ENCODE data around the gene SPRED1. TPM values are rescaled to one million over a fixed set of nuclear protein-coding genes. Genes with fewer than 3 reads are reported as not detected.

The SPRED1 gene
- total RNA-seq, 1 donor from 2014 or later: 20.4 TPM

DNA sequence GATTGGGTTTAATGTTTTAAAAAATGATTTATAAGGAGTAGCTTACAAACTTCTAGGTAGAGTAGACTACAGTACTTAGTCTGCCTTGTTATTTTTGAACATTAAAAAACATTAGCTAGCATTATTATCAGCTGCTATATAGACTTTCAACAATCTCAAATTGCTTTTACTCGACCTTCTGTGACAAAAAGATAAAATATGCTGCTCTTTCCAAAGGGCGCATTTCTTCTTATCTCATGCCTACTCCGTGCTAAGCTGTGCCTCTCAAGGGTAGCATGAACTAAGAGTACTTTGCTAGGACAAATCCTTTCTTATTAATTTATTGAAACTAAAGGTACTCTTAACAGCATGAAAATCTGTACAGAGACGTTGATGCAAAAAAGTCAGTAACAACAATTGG is 71.3 kb downstream of the SPRED1 start:
- TF ChIP-seq, protein P1, sequence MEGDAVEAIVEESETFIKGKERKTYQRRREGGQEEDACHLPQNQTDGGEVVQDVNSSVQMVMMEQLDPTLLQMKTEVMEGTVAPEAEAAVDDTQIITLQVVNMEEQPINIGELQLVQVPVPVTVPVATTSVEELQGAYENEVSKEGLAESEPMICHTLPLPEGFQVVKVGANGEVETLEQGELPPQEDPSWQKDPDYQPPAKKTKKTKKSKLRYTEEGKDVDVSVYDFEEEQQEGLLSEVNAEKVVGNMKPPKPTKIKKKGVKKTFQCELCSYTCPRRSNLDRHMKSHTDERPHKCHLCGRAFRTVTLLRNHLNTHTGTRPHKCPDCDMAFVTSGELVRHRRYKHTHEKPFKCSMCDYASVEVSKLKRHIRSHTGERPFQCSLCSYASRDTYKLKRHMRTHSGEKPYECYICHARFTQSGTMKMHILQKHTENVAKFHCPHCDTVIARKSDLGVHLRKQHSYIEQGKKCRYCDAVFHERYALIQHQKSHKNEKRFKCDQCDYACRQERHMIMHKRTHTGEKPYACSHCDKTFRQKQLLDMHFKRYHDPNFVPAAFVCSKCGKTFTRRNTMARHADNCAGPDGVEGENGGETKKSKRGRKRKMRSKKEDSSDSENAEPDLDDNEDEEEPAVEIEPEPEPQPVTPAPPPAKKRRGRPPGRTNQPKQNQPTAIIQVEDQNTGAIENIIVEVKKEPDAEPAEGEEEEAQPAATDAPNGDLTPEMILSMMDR (IDR thresholded peaks at IDR 0.05; ENCODE audit: insufficient read depth, low read length, poor library complexity, severe bottlenecking): no peak
- no peak overlapping the region for H3K4me3 ChIP-seq (ENCODE audit: low read depth, low read length)
- H3K27me3 ChIP-seq (ENCODE audit: control insufficient read depth, insufficient read depth, low read length): no peaks in the 10 kb centered on the region
- no peak for DNase-seq (ENCODE audit: low read depth)
- H3K36me3 ChIP-seq (ENCODE audit: control insufficient read depth, insufficient read depth, low read length): no peaks in the 10 kb centered on the region

DNA sequence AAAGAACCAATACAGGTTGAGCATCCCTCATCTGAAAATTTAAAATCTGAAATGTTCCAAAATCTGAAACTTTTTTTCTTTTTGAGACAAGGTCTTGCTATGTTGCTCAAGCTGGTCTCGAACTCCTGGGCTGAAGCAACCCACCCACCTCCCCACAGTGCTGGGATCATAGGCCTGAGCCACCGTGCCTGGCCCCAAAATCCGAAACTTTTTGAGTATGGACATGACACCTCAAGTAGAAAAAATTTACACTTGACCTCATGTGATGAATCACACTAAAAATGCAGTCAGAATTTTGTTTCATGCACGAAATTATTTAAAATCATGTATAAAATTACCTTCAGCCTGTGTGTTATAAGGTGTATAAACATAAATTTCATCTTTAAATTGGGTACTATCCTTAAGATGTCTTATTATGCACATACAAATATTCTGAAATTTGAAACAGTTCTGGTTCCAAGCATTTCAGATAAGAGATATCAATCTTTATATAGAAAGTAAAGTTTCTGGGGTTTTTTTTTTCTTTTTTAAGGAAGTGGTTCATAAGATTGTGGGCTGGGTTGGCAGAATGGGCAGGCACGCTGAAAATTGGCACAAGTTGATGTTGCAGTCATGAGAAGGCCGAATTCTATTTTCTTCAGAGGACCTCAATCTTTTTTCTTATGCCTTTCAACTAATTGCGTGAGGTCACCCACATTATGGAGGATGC is 72.5 kb downstream of the SPRED1 start:
- TF ChIP-seq, protein P1 (IDR thresholded peaks at IDR 0.05; ENCODE audit: insufficient read depth, low read length, poor library complexity, severe bottlenecking): no peak
- Histone ChIP-seq H3K27me3 (ENCODE audit: control insufficient read depth, insufficient read depth, low read length) (no peaks in the 10 kb centered on the region), H3K36me3 (ENCODE audit: control insufficient read depth, insufficient read depth, low read length) (no peaks in the 10 kb centered on the region), H3K4me3 (ENCODE audit: low read depth, low read length) (no peak overlapping the region)
- no peak for DNase-seq (ENCODE audit: low read depth)

DNA sequence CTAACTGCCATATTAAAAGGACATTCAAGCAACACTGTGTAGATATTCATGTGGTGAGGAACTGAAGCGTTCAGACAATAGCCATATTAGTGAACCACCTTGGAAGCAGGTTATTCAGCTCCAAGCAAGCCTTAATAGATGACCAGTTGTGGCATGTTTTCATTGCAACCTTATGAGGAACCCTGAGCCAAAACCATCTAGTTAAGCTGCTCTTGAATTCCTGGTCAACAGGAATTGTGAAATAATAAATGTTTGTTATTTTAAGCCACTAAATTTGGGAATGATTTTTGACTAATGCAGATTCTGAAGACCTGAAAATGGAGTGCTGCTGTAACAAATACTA is 73.0 kb downstream of the SPRED1 start:
- Histone ChIP-seq H3K36me3 (ENCODE audit: control insufficient read depth, insufficient read depth, low read length) (no peaks in the 10 kb centered on the region), H3K4me3 (ENCODE audit: low read depth, low read length) (no peak overlapping the region), H3K27me3 (ENCODE audit: control insufficient read depth, insufficient read depth, low read length) (no peaks in the 10 kb centered on the region)
- DNase-seq (ENCODE audit: low read depth): no peak
- TF ChIP-seq, protein P1 (IDR thresholded peaks at IDR 0.05; ENCODE audit: insufficient read depth, low read length, poor library complexity, severe bottlenecking): no peak

DNA sequence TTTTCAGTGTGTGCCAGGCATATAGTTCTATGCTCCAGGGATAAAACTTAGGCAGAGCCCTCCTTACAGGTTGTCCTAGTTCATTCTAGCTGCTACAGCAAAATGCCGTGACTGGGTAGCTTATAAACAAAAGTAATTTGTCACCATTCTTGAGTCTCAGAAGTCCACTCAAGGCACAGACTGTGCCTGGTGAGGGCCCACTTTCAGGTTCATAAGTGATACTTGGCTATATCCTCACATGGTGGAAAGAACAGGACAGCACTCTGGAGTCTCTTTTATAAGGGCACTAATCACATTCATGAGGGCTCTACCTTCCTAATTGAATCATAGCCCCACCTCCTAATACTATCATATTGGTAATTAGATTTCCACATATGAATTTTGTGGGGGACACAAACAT is 80.1 kb downstream of the SPRED1 start:
- TF ChIP-seq, protein P1 (IDR thresholded peaks at IDR 0.05; ENCODE audit: insufficient read depth, low read length, poor library complexity, severe bottlenecking): no peak
- no peaks in the 10 kb centered on the region for H3K36me3 ChIP-seq (ENCODE audit: control insufficient read depth, insufficient read depth, low read length)
- no peak for DNase-seq (ENCODE audit: low read depth)
- no peaks in the 10 kb centered on the region for H3K27me3 ChIP-seq (ENCODE audit: control insufficient read depth, insufficient read depth, low read length)
- no peak overlapping the region for H3K4me3 ChIP-seq (ENCODE audit: low read depth, low read length)

DNA sequence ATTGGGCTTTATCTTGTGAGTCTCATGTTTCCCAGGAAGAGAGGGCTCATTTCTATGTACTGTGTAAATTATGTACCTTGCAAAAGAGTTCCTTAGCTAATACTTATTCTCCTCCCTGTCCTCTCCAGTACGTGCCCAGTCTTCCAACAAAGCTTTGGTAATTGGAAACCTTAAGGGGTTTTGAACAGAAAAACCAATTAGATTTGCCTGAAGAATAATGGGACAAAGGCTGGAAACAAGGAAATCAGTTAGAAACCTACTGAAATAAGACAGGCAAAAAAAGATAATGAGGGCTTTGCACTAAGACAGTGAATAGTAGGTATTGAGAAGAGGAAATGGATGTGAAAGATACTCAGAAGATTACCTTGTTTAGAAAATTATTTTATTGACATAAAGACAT is 82.5 kb downstream of the SPRED1 start:
- TF ChIP-seq, protein P1 (IDR thresholded peaks at IDR 0.05; ENCODE audit: insufficient read depth, low read length, poor library complexity, severe bottlenecking): no peak

DNA sequence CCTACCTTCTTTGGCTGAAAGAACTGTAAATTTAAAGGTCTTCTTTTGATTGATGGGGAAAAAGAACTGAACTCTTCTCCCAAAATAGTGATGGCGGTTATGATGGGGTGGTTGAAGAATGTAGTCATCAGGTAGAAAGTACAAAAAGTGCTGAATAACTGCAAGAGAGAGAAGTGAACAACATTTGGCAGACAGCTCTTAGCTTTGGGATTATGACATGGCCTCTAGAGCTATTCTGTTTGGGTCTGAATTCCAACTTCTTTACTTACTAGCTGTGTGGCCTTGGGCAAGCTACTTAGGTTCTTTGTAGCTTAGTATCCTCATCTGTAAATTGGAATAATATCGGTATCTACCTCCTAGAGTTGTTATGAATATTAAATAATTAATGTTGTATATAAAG is 91.7 kb downstream of the SPRED1 start:
- no peak overlapping the region for H3K4me3 ChIP-seq (ENCODE audit: low read depth, low read length)
- DNase-seq (ENCODE audit: low read depth): no peak
- TF ChIP-seq, protein P1 (IDR thresholded peaks at IDR 0.05; ENCODE audit: insufficient read depth, low read length, poor library complexity, severe bottlenecking): no peak

More for the DNA sequence above, 82.5 kb downstream of the SPRED1 start:
- DNase-seq (ENCODE audit: low read depth): no peak
- H3K36me3 ChIP-seq (ENCODE audit: control insufficient read depth, insufficient read depth, low read length): no peaks in the 10 kb centered on the region
- H3K27me3 ChIP-seq (ENCODE audit: control insufficient read depth, insufficient read depth, low read length): no peaks in the 10 kb centered on the region
- no peak overlapping the region for H3K4me3 ChIP-seq (ENCODE audit: low read depth, low read length)

More for the DNA sequence above, 91.7 kb downstream of the SPRED1 start:
- Histone ChIP-seq H3K27me3 (ENCODE audit: control insufficient read depth, insufficient read depth, low read length) (no peaks in the 10 kb centered on the region), H3K36me3 (ENCODE audit: control insufficient read depth, insufficient read depth, low read length) (no peaks in the 10 kb centered on the region)

Measured in kidney epithelial cell (primary cell).